Esophagus squamous epithelium (tissue), 4 donors: ENCODE measurements around the gene GDPD2.
A peak's percentile ranks its signal among the peaks of the same experiment; 100 is the strongest.

Source experiments
- CTCF ChIP-seq, 6 experiments: fragments of 450-650 bp in 4 of 6; fragments of 200-600 bp in 2 of 6; sonication (generic) in 2 of 6; IDR thresholded peaks; one replicate each; pipeline ENCODE4 v1.5.1; 2016 to 2019; ENCODE audit warnings: antibody characterized with exemption in 6 of 6, mild to moderate bottlenecking in 4 of 6, moderate library complexity in 4 of 6
- POLR2A ChIP-seq, 4 donors: fragments of 450-650 bp; IDR thresholded peaks; one replicate each; pipeline ENCODE4 v1.6.1; 2017; ENCODE audit warnings: antibody characterized with exemption in 4 of 4, mild to moderate bottlenecking in 4 of 4, moderate library complexity in 3 of 4

DNA sequence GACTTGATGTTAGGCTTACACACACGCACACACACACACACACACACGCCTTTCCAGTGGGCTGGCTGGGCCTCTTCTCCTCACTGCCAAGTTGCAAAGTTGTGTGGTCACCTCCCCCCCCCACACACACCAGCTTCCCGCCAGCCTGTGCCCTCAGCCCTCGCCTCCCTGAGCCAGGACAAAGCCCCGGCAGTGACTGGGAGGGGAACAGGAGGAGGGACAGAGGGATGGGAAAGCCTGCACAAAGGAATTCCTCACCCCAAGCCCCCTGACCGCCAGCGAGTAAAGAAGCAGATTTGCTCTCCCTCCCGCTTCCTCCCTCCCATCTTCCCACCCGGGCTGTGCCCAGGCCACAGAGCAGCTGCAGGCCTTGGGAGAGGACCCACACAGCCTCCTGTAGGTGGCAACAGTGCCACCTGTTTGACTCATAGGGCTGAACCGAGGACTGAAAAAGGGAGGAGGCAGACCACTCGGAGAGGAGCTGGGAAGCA is at the start of gene GDPD2:
- TF ChIP-seq CTCF (IDR thresholded peaks at IDR 0.05) (peak in 2 of 6 experiments; percentile 17 to 42), POLR2A (IDR thresholded peaks at IDR 0.05) (no peak)
